Esophagus squamous epithelium (tissue), 5 donors: ENCODE results near the gene VAT1L. TPM values are rescaled to one million over a fixed set of nuclear protein-coding genes. Genes with fewer than 3 reads are reported as not detected.

Source experiments
- DNase-seq: peaks from one replicate; lab custom pipeline; 2025; lab: John Stamatoyannopoulos, UW
- H3K27ac ChIP-seq, 4 donors: fragments of 200-600 bp; sonication (generic); one replicate each; pipeline ENCODE4 v1.5.1; 2016 to 2019; ENCODE audit warnings: mild to moderate bottlenecking in 1 of 4
- H3K27me3 ChIP-seq, 4 donors: fragments of 200-600 bp; sonication (generic); 1 replicate in 3 of 4; 2 replicates in 1 of 4; pipeline versions ENCODE4 v1.5.1 to v1.6.0; 2017 to 2021; ENCODE audit warnings: antibody characterized with exemption in 1 of 4
- H3K36me3 ChIP-seq, 3 donors: fragments of 200-600 bp; sonication (generic); one replicate each; pipeline ENCODE4 v1.5.1; 2016 to 2019
- H3K4me1 ChIP-seq, 3 donors: fragments of 200-600 bp; sonication (generic); one replicate each; pipeline ENCODE4 v1.5.1; 2017 to 2019
- H3K4me3 ChIP-seq, 4 donors: fragments of 200-600 bp; sonication (generic); 1 replicate in 3 of 4; 2 replicates in 1 of 4; pipeline ENCODE4 v1.5.1; 2016 to 2019; ENCODE audit warnings: mild to moderate bottlenecking in 2 of 4, moderate library complexity in 1 of 4
- H3K9me3 ChIP-seq, 3 donors: fragments of 200-600 bp; sonication (generic); one replicate each; pipeline ENCODE4 v1.5.1; 2016 to 2019
- CTCF ChIP-seq, 6 experiments: fragments of 450-650 bp in 4 of 6; fragments of 200-600 bp in 2 of 6; sonication (generic) in 2 of 6; IDR thresholded peaks; one replicate each; pipeline ENCODE4 v1.5.1; 2016 to 2019; ENCODE audit warnings: antibody characterized with exemption in 6 of 6, mild to moderate bottlenecking in 4 of 6, moderate library complexity in 4 of 6
- POLR2A ChIP-seq, 4 donors: fragments of 450-650 bp; IDR thresholded peaks; one replicate each; pipeline ENCODE4 v1.6.1; 2017; ENCODE audit warnings: antibody characterized with exemption in 4 of 4, mild to moderate bottlenecking in 4 of 4, moderate library complexity in 3 of 4
- WGBS, 2 donors: methylation state at CpG; one replicate each; pipeline ENCODE4 v1.1.5; 2018; 5-methylcytosine and 5-hydroxymethylcytosine counted together
- intact Hi-C: fragments of 100-400 bp; cut with DNase I; formaldehyde crosslinking; loops from one replicate; pipeline ENCODE4 v1.15.0; 2022
- total RNA-seq, 4 donors: library from RNA; depleted of rRNA; stranded (reverse); fragments of >200 nt; gene quantifications; one replicate each; pipeline ENCODE4 v1.1.0, GENCODE V29; 2016
- donor health status: DM: yes; HTN: yes; CAD: no.

The VAT1L gene
- total RNA-seq, 4 donors from 2014 or later: 0.56 TPM; not detected in 3

- no peak for DNase-seq
- Histone ChIP-seq H3K27me3 (no peaks in the 10 kb centered on the region), H3K4me1 (no peaks in the 10 kb centered on the region), H3K4me3 (no peak overlapping the region), H3K9me3 (no peaks in the 10 kb centered on the region), H3K36me3 (no peaks in the 10 kb centered on the region), H3K27ac (no peak overlapping the region)
- intact Hi-C loops: no loop called here
- WGBS, 2 donors: 50 to 69% methylated on average over 1 of the region's 1 CpG
- TF ChIP-seq CTCF (IDR thresholded peaks at IDR 0.05) (no peak), POLR2A (IDR thresholded peaks at IDR 0.05) (no peak)
Measured at GRCh38 chr16:77745972-77746371, 42.4 kb upstream of the VAT1L start.

- Histone ChIP-seq H3K27me3 (no peaks in the 10 kb centered on the region), H3K36me3 (no peaks in the 10 kb centered on the region), H3K27ac (no peak overlapping the region), H3K9me3 (no peaks in the 10 kb centered on the region), H3K4me3 (no peak overlapping the region), H3K4me1 (no peaks in the 10 kb centered on the region)
- TF ChIP-seq POLR2A (IDR thresholded peaks at IDR 0.05): no peak
- TF ChIP-seq CTCF (IDR thresholded peaks at IDR 0.05): no peak
- WGBS, 2 donors: 43 to 50% methylated on average over 7 of the region's 7 CpGs
- DNase-seq: no peak
- intact Hi-C loops: no loop called here
Measured at GRCh38 chr16:77748421-77749005, 39.9 kb upstream of the VAT1L start.

- intact Hi-C loops: no loop called here
- Histone ChIP-seq H3K9me3 (no peaks in the 10 kb centered on the region), H3K27me3 (no peaks in the 10 kb centered on the region), H3K36me3 (no peaks in the 10 kb centered on the region), H3K4me1 (no peaks in the 10 kb centered on the region), H3K27ac (no peak overlapping the region), H3K4me3 (no peak overlapping the region)
- DNase-seq: no peak
- WGBS, 2 donors: 78 to 100% methylated on average over 1 of the region's 1 CpG
- TF ChIP-seq CTCF (IDR thresholded peaks at IDR 0.05) (no peak), POLR2A (IDR thresholded peaks at IDR 0.05) (no peak)
Measured at GRCh38 chr16:77749415-77749814, 38.9 kb upstream of the VAT1L start.

- H3K27ac ChIP-seq: no peak overlapping the region
- no peaks in the 10 kb centered on the region for H3K9me3 ChIP-seq
- WGBS, 2 donors: 86 to 91% methylated on average over 5 of the region's 5 CpGs
- no peak overlapping the region for H3K4me3 ChIP-seq
- no peaks in the 10 kb centered on the region for H3K36me3 ChIP-seq
- no peak for DNase-seq
- intact Hi-C loops: no loop called here
- no peaks in the 10 kb centered on the region for H3K27me3 ChIP-seq
- no peaks in the 10 kb centered on the region for H3K4me1 ChIP-seq
- TF ChIP-seq CTCF (IDR thresholded peaks at IDR 0.05) (no peak), POLR2A (IDR thresholded peaks at IDR 0.05) (no peak)
Measured at GRCh38 chr16:77758046-77758445, 30.3 kb upstream of the VAT1L start.

GRCh38 chr16:77758508-77758907, 29.9 kb upstream of the VAT1L start:
- H3K9me3 ChIP-seq: no peaks in the 10 kb centered on the region
- TF ChIP-seq CTCF (IDR thresholded peaks at IDR 0.05) (no peak), POLR2A (IDR thresholded peaks at IDR 0.05) (no peak)

More at GRCh38 chr16:77758508-77758907, 29.9 kb upstream of the VAT1L start:
- no peak overlapping the region for H3K27ac ChIP-seq
- WGBS, 2 donors: 50 to 82% methylated on average over 2 of the region's 2 CpGs
- no peaks in the 10 kb centered on the region for H3K36me3 ChIP-seq
- no peak overlapping the region for H3K4me3 ChIP-seq
- intact Hi-C loops: no loop called here
- no peaks in the 10 kb centered on the region for H3K4me1 ChIP-seq
- no peaks in the 10 kb centered on the region for H3K27me3 ChIP-seq
- DNase-seq: no peak
